GM19463 (cell line): ENCODE measurements around the gene VSIG2.

Experiments used
- ATAC-seq: cut with Tn5 transposase; IDR thresholded peaks from one replicate; pipeline ENCODE4 v1.9.1; 2021; ENCODE audit warnings: mild to moderate bottlenecking, moderate library complexity; ENCODE audit not compliant: unreplicated experiment

Gene VSIG2

GRCh38 chr11:124725719-124726105 is 26.3 kb downstream of the VSIG2 start:
- no peak for ATAC-seq

- peak; percentile 94 for ATAC-seq
Measured at GRCh38 chr11:124724979-124725718, 26.9 kb downstream of the VSIG2 start.

GRCh38 chr11:124722176-124722575 is 29.9 kb downstream of the VSIG2 start:
- no peak for ATAC-seq

- no peak for ATAC-seq
Measured at GRCh38 chr11:124719534-124719933, 32.5 kb downstream of the VSIG2 start.

- ATAC-seq = no peak
Measured at GRCh38 chr11:124718801-124719200, 33.3 kb downstream of the VSIG2 start.

- ATAC-seq = peak; percentile 48
Measured at GRCh38 chr11:124717786-124718651, 34.0 kb downstream of the VSIG2 start.

GRCh38 chr11:124717421-124717785 is 34.7 kb downstream of the VSIG2 start:
- peak; percentile 74 for ATAC-seq

GRCh38 chr11:124716591-124716990 is 35.5 kb downstream of the VSIG2 start:
- ATAC-seq = no peak

GRCh38 chr11:124712392-124712791 is 39.7 kb downstream of the VSIG2 start:
- no peak for ATAC-seq

GRCh38 chr11:124707829-124708228 is 44.2 kb downstream of the VSIG2 start:
- ATAC-seq = no peak

- ATAC-seq = no peak
Measured at GRCh38 chr11:124700028-124700427, 52.0 kb downstream of the VSIG2 start.

- ATAC-seq = no peak
Measured at GRCh38 chr11:124699547-124699946, 52.5 kb downstream of the VSIG2 start.
